ENCODE measurements around the gene IL11.

- no peak for TF ChIP-seq POLR2AphosphoS5 (IDR thresholded peaks at IDR 0.05; ENCODE audit: low read depth, low read length)
- TF ChIP-seq SIN3A (IDR thresholded peaks at IDR 0.05; ENCODE audit: borderline replicate concordance, insufficient read depth, low read length), result no peak
- TF ChIP-seq REST (IDR thresholded peaks at IDR 0.05; ENCODE audit: insufficient read depth in 1 of 2, low read depth in 2 of 2, low read length in 2 of 2), result no peak
Observed at GRCh38 chr19:55400281-55401087, 30.2 kb upstream of the IL11 start.
